Gastroesophageal sphincter (tissue), 4 donors: ENCODE measurements around the gene SPATA20. TPM values are rescaled to one million over a fixed set of nuclear protein-coding genes. Genes with fewer than 3 reads are reported as not detected.

Source experiments
- ATAC-seq: fragments of 150-250 bp; one replicate; pipeline ENCODE4 v1.9.1; 2016; ENCODE audit warnings: mild to moderate bottlenecking, moderate library complexity
- H3K27ac ChIP-seq, 4 donors: fragments of 200-600 bp; sonication (generic) in 3 of 4; 1 replicate in 3 of 4; 2 replicates in 1 of 4; pipeline ENCODE4 v1.5.1; 2016 to 2019
- H3K27me3 ChIP-seq: fragments of 200-600 bp; sonication (generic); one replicate; pipeline ENCODE4 v1.5.1; 2019
- H3K36me3 ChIP-seq, 2 donors: fragments of 200-600 bp; sonication (generic); one replicate each; pipeline ENCODE4 v1.5.1; 2019; ENCODE audit warnings: control low read depth in 1 of 2
- H3K4me1 ChIP-seq, 3 donors: fragments of 200-600 bp; sonication (generic); 1 replicate in 2 of 3; 2 replicates in 1 of 3; pipeline ENCODE4 v1.5.1; 2016 to 2019; ENCODE audit warnings: control low read depth in 2 of 3
- H3K4me3 ChIP-seq, 2 donors: fragments of 200-600 bp; sonication (generic); one replicate each; pipeline ENCODE4 v1.5.1; 2019; ENCODE audit warnings: mild to moderate bottlenecking in 1 of 2, moderate library complexity in 1 of 2
- H3K9me3 ChIP-seq, 3 donors: fragments of 200-600 bp; sonication (generic); one replicate each; pipeline ENCODE4 v1.5.1; 2017 to 2019; ENCODE audit warnings: control low read depth in 2 of 3
- CTCF ChIP-seq, 4 experiments: fragments of 200-600 bp in 2 of 4; fragments of 450-650 bp in 2 of 4; sonication (generic) in 1 of 4; IDR thresholded peaks; one replicate each; pipeline ENCODE4 v1.5.1; 2017 to 2019; ENCODE audit warnings: antibody characterized with exemption in 4 of 4, mild to moderate bottlenecking in 2 of 4, moderate library complexity in 2 of 4
- EP300 ChIP-seq: sonication (generic); formaldehyde crosslinking; IDR thresholded peaks from one replicate; pipeline ENCODE4 v1.6.1; 2017; ENCODE audit warnings: antibody characterized with exemption, mild to moderate bottlenecking
- POLR2A ChIP-seq, 2 donors: fragments of 450-650 bp; IDR thresholded peaks; one replicate each; pipeline ENCODE4 v1.6.1; 2017; ENCODE audit warnings: antibody characterized with exemption in 2 of 2, mild to moderate bottlenecking in 2 of 2, moderate library complexity in 1 of 2
- POLR2AphosphoS5 ChIP-seq: sonication (generic); formaldehyde crosslinking; IDR thresholded peaks from one replicate; pipeline ENCODE4 v1.6.1; 2017; ENCODE audit warnings: antibody characterized with exemption
- WGBS, 2 donors: methylation state at CpG; one replicate each; pipeline ENCODE4 v1.1.5; 2018; ENCODE audit warnings: low coverage in 1 of 2; 5-methylcytosine and 5-hydroxymethylcytosine counted together
- total RNA-seq, 4 donors: library from RNA; depleted of rRNA; stranded (reverse); fragments of >200 nt; gene quantifications; one replicate each; pipeline ENCODE4 v1.1.0, GENCODE V29; 2016

The SPATA20 gene
- total RNA-seq, 4 donors from 2014 or later: 45.0 to 75.3 (median 59.8) TPM

GRCh38 chr17:50566886-50567285, 19.9 kb downstream of the SPATA20 start:
- 0 to 33% methylated on average over 1 to 2 of the region's 2 CpGs for WGBS, 2 donors
- Histone ChIP-seq H3K4me1 (peaks cover 0 to 26% (median 16%) of the 10 kb centered on the region in 3 donors), H3K27ac (no peak overlapping the region), H3K27me3 (peaks cover 64% of the 10 kb centered on the region), H3K9me3 (no peaks in the 10 kb centered on the region), H3K36me3 (no peaks in the 10 kb centered on the region), H3K4me3 (no peak overlapping the region)
- ATAC-seq: no peak
- TF ChIP-seq EP300 (no peak), POLR2AphosphoS5 (no peak), CTCF (IDR thresholded peaks at IDR 0.05) (no peak), POLR2A (IDR thresholded peaks at IDR 0.05) (no peak)

GRCh38 chr17:50568659-50569058, 21.7 kb downstream of the SPATA20 start:
- Histone ChIP-seq H3K27me3 (peaks cover 46% of the 10 kb centered on the region), H3K27ac (no peak overlapping the region), H3K4me3 (no peak overlapping the region), H3K9me3 (no peaks in the 10 kb centered on the region), H3K36me3 (no peaks in the 10 kb centered on the region), H3K4me1 (peaks cover 0 to 16% (median 11%) of the 10 kb centered on the region in 3 donors)
- TF ChIP-seq EP300: no peak
- no peak for TF ChIP-seq POLR2A (IDR thresholded peaks at IDR 0.05)
- TF ChIP-seq POLR2AphosphoS5: no peak
- no peak for TF ChIP-seq CTCF (IDR thresholded peaks at IDR 0.05)
- WGBS, 2 donors: 20 to 100% methylated on average over 1 to 4 of the region's 12 CpGs
- no peak for ATAC-seq

- Histone ChIP-seq H3K4me1 (peaks cover 0 to 14% (median 8%) of the 10 kb centered on the region in 3 donors), H3K27me3 (peaks cover 37% of the 10 kb centered on the region), H3K4me3 (no peak overlapping the region), H3K9me3 (no peaks in the 10 kb centered on the region), H3K27ac (no peak overlapping the region), H3K36me3 (no peaks in the 10 kb centered on the region)
- no peak for ATAC-seq
- TF ChIP-seq CTCF (IDR thresholded peaks at IDR 0.05): no peak
- no peak for TF ChIP-seq EP300
- TF ChIP-seq POLR2A (IDR thresholded peaks at IDR 0.05): no peak
- TF ChIP-seq POLR2AphosphoS5: no peak
- WGBS, 2 donors: 86 to 100% methylated on average over 1 of the region's 7 CpGs
These were observed 22.6 kb downstream of the SPATA20 start for GRCh38 chr17:50569592-50569991.

GRCh38 chr17:50570032-50570431, 23.1 kb downstream of the SPATA20 start:
- peaks cover 32% of the 10 kb centered on the region for H3K27me3 ChIP-seq
- peaks cover 0 to 9% (median 5%) of the 10 kb centered on the region in 3 donors for H3K4me1 ChIP-seq
- no peaks in the 10 kb centered on the region for H3K36me3 ChIP-seq
- 85 to 90% methylated on average over 2 to 8 of the region's 8 CpGs for WGBS, 2 donors
- H3K4me3 ChIP-seq: no peak overlapping the region
- TF ChIP-seq EP300 (no peak), POLR2AphosphoS5 (no peak), CTCF (IDR thresholded peaks at IDR 0.05) (no peak), POLR2A (IDR thresholded peaks at IDR 0.05) (no peak)
- no peak overlapping the region for H3K27ac ChIP-seq
- H3K9me3 ChIP-seq: no peaks in the 10 kb centered on the region
- no peak for ATAC-seq

GRCh38 chr17:50570528-50570927, 23.6 kb downstream of the SPATA20 start:
- TF ChIP-seq CTCF (IDR thresholded peaks at IDR 0.05): no peak
- TF ChIP-seq EP300: no peak
- TF ChIP-seq POLR2AphosphoS5: no peak
- no peak for TF ChIP-seq POLR2A (IDR thresholded peaks at IDR 0.05)
- peaks cover 0 to 4% (median under 1%) of the 10 kb centered on the region in 3 donors for H3K4me1 ChIP-seq

More at GRCh38 chr17:50570528-50570927, 23.6 kb downstream of the SPATA20 start:
- ATAC-seq: no peak
- Histone ChIP-seq H3K27me3 (peaks cover 27% of the 10 kb centered on the region), H3K36me3 (no peaks in the 10 kb centered on the region), H3K9me3 (no peaks in the 10 kb centered on the region), H3K4me3 (no peak overlapping the region), H3K27ac (no peak overlapping the region)
- 69 to 94% methylated on average over 2 to 3 of the region's 7 CpGs for WGBS, 2 donors
